GM18499 (cell line): ENCODE data around the gene FAM83D.
"Not testable (repeated sequence)": the region's sequence is repeated elsewhere in the genome, so short reads cannot be mapped to it uniquely, and the experiment has no call there.

Experiments
- ATAC-seq: cut with Tn5 transposase; IDR thresholded peaks from one replicate; pipeline ENCODE4 v1.9.1; 2021; ENCODE audit warnings: moderate number of reproducible peaks; ENCODE audit not compliant: insufficient read depth, unreplicated experiment

Gene FAM83D

GRCh38 chr20:38932457-38933120 lies 6.4 kb downstream of the FAM83D start:
- ATAC-seq, result no peak

GRCh38 chr20:38934530-38934929 lies 8.3 kb downstream of the FAM83D start:
- ATAC-seq, result no peak

GRCh38 chr20:38935285-38935684 lies 9.1 kb downstream of the FAM83D start:
- ATAC-seq, result no peak

- no peak for ATAC-seq
Observed at GRCh38 chr20:38935967-38936407, 9.8 kb downstream of the FAM83D start.

GRCh38 chr20:38937000-38937399 lies 10.8 kb downstream of the FAM83D start:
- ATAC-seq, result no peak

- no peak for ATAC-seq
Observed at GRCh38 chr20:38937978-38938473, 11.8 kb downstream of the FAM83D start.

- no peak for ATAC-seq
Observed at GRCh38 chr20:38939686-38940085, 13.5 kb downstream of the FAM83D start.

- no peak for ATAC-seq
Observed at GRCh38 chr20:38940644-38941043, 14.4 kb downstream of the FAM83D start.

GRCh38 chr20:38941726-38942389 lies 15.6 kb downstream of the FAM83D start:
- ATAC-seq, result no peak

GRCh38 chr20:38945012-38945411 lies 18.8 kb downstream of the FAM83D start:
- ATAC-seq, result no peak

GRCh38 chr20:38946836-38947235 lies 20.6 kb downstream of the FAM83D start:
- ATAC-seq, result no peak

- ATAC-seq, result no peak
Observed at GRCh38 chr20:38947931-38948362, 21.7 kb downstream of the FAM83D start.

GRCh38 chr20:38950254-38950653 lies 24.0 kb downstream of the FAM83D start:
- no peak for ATAC-seq

GRCh38 chr20:38951611-38952010 lies 25.4 kb downstream of the FAM83D start:
- ATAC-seq, result no peak

- ATAC-seq, result no peak
Observed at GRCh38 chr20:38952153-38952552, 25.9 kb downstream of the FAM83D start.

- ATAC-seq, result no peak
Observed at GRCh38 chr20:38953630-38954340, 27.6 kb downstream of the FAM83D start.

- ATAC-seq, result no peak
Observed at GRCh38 chr20:38957235-38957876, 31.1 kb downstream of the FAM83D start.

- ATAC-seq, result no peak
Observed at GRCh38 chr20:38957915-38958485, 31.8 kb downstream of the FAM83D start.

GRCh38 chr20:38960187-38960687 lies 34.0 kb downstream of the FAM83D start:
- ATAC-seq, result not testable (repeated sequence)

GRCh38 chr20:38961530-38962043 lies 35.4 kb downstream of the FAM83D start:
- ATAC-seq, result no peak
